NB4 (cell line): ENCODE measurements around the gene HSPA8.

Experiments
- CTCF ChIP-seq: IDR thresholded peaks from one replicate; pipeline ENCODE4 v1.5.1; 2012; ENCODE audit warnings: low read depth, low read length
- POLR2A ChIP-seq: IDR thresholded peaks from 2 replicates; pipeline ENCODE4 v1.6.1; 2011; ENCODE audit warnings: mild to moderate bottlenecking; ENCODE audit not compliant: insufficient read length; ENCODE audit errors: extremely low read depth

DNA sequence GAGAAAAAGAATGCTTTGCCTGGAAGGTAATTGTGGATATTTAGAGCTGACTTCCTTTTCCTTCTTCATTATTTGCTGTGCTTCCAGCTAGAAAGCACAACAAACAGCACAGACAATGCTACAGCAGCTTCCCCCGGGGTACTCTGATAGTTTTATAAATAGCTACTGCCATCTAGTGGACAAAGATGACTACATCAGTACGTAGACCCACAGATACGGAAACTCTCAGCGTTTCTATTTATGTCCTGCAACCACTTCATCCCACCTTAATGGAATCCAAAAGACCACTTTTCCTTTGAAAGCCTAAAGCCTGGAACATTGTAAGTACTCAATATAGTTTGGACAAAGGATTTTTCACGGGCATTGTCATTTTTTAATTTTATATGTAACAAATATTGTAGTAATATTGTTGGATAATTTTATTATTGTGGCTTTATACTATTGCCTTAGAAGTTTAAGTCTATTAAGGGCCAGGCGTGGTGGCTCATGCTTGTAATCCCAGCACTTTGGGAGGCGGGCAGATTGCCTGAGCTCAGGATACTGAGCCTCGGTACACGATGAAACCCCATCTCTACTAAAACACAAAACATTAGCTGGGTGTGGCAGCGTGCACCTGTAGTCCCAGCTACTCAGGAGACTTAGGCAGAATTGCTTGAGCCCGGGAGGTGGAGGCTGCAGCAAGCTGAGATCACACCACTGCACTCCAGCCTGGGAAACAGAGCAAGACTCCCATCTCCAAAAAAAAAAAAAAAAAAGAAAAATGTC, 7.5 kb downstream of the HSPA8 start:
- TF ChIP-seq CTCF (peak; percentile 52), POLR2A (no peak)
